Vagina (tissue), 2 donors: ENCODE results near the gene NSUN2. TPM values are rescaled to one million over a fixed set of nuclear protein-coding genes. Genes with fewer than 3 reads are reported as not detected.

Experiments used
- DNase-seq, 2 donors: peaks; one replicate each; pipeline ENCODE4 v3.0.0-alpha.2; 2017; ENCODE audit errors: extremely low spot score in 2 of 2
- H3K27ac ChIP-seq: fragments of 200-600 bp; sonication (generic); one replicate; pipeline ENCODE4 v1.5.1; 2019
- H3K27me3 ChIP-seq: fragments of 200-600 bp; sonication (generic); one replicate; pipeline ENCODE4 v1.5.1; 2019
- H3K36me3 ChIP-seq, 2 donors: fragments of 200-600 bp; sonication (generic); one replicate each; pipeline ENCODE4 v1.5.1; 2017 to 2019
- H3K4me1 ChIP-seq: fragments of 200-600 bp; sonication (generic); one replicate; pipeline ENCODE4 v1.5.1; 2019
- H3K4me3 ChIP-seq, 2 donors: fragments of 200-600 bp; sonication (generic); 1 replicate in 1 of 2; 2 replicates in 1 of 2; pipeline ENCODE4 v1.5.1; 2016 to 2019
- H3K9me3 ChIP-seq: fragments of 200-600 bp; sonication (generic); one replicate; pipeline ENCODE4 v1.5.1; 2019
- CTCF ChIP-seq, 3 experiments: fragments of 450-650 bp in 2 of 3; fragments of 200-600 bp in 1 of 3; sonication (generic) in 1 of 3; IDR thresholded peaks; one replicate each; pipeline ENCODE4 v1.5.1; 2017 to 2019; ENCODE audit warnings: antibody characterized with exemption in 3 of 3, mild to moderate bottlenecking in 2 of 3, moderate library complexity in 2 of 3
- POLR2A ChIP-seq, 2 donors: fragments of 450-650 bp; IDR thresholded peaks; one replicate each; pipeline ENCODE4 v1.6.1; 2017; ENCODE audit warnings: antibody characterized with exemption in 2 of 2, mild to moderate bottlenecking in 2 of 2, moderate library complexity in 2 of 2
- POLR2AphosphoS5 ChIP-seq, 2 donors: sonication (generic); formaldehyde crosslinking; IDR thresholded peaks; one replicate each; pipeline ENCODE4 v1.9.0; 2017; ENCODE audit warnings: antibody characterized with exemption in 2 of 2, mild to moderate bottlenecking in 2 of 2, low read depth in 1 of 2; ENCODE audit not compliant: insufficient read depth in 1 of 2
- intact Hi-C: fragments of 100-400 bp; cut with DNase I; formaldehyde crosslinking; loops from one replicate; pipeline ENCODE4 v1.15.1; 2023
- total RNA-seq: library from RNA; depleted of rRNA; stranded (reverse); fragments of >200 nt; gene quantifications from one replicate; pipeline ENCODE4 v1.2.3, GENCODE V29; 2016

NSUN2 gene
- total RNA-seq, 1 donor from 2014 or later, result 43.2 TPM

GRCh38 chr5:6578676-6579343 lies 54.0 kb downstream of the NSUN2 start:
- no peaks in the 10 kb centered on the region for H3K36me3 ChIP-seq
- no peaks in the 10 kb centered on the region for H3K9me3 ChIP-seq
- no peaks in the 10 kb centered on the region for H3K27me3 ChIP-seq
- DNase-seq, result peak in 1 of 2 donors; percentile 47
- intact Hi-C loops, result no loop called here
- H3K4me1 ChIP-seq, result peaks cover 15% of the 10 kb centered on the region
- no peak overlapping the region for H3K4me3 ChIP-seq
- H3K27ac ChIP-seq, result no peak overlapping the region
- no peak for TF ChIP-seq CTCF (IDR thresholded peaks at IDR 0.05)
- no peak for TF ChIP-seq POLR2AphosphoS5 (IDR thresholded peaks at IDR 0.05; ENCODE audit: insufficient read depth in 1 of 2, low read depth in 1 of 2)

- TF ChIP-seq POLR2A (IDR thresholded peaks at IDR 0.05) (no peak), CTCF (IDR thresholded peaks at IDR 0.05) (peak in 2 of 3 experiments; percentile 38 to 43)
Observed at GRCh38 chr5:6576861-6577501, 55.9 kb downstream of the NSUN2 start.

GRCh38 chr5:6574537-6575245 lies 58.2 kb downstream of the NSUN2 start:
- no peak overlapping the region for H3K27ac ChIP-seq
- no peaks in the 10 kb centered on the region for H3K36me3 ChIP-seq
- no peak overlapping the region for H3K4me3 ChIP-seq
- intact Hi-C loops, result no loop called here
- no peaks in the 10 kb centered on the region for H3K4me1 ChIP-seq
- peak; percentile 58 to 81 for DNase-seq
- no peak for TF ChIP-seq POLR2A (IDR thresholded peaks at IDR 0.05)
- no peak for TF ChIP-seq POLR2AphosphoS5 (IDR thresholded peaks at IDR 0.05; ENCODE audit: insufficient read depth in 1 of 2, low read depth in 1 of 2)
- no peak for TF ChIP-seq CTCF (IDR thresholded peaks at IDR 0.05)
- H3K27me3 ChIP-seq, result no peaks in the 10 kb centered on the region
- H3K9me3 ChIP-seq, result no peaks in the 10 kb centered on the region

More at GRCh38 chr5:6576861-6577501, 55.9 kb downstream of the NSUN2 start:
- intact Hi-C loops, result no loop called here
- no peak overlapping the region for H3K27ac ChIP-seq
- H3K9me3 ChIP-seq, result no peaks in the 10 kb centered on the region
- H3K4me3 ChIP-seq, result no peak overlapping the region
- peak in 1 of 2 donors; percentile 69 for DNase-seq
- H3K36me3 ChIP-seq, result no peaks in the 10 kb centered on the region
- no peaks in the 10 kb centered on the region for H3K4me1 ChIP-seq
- no peaks in the 10 kb centered on the region for H3K27me3 ChIP-seq

GRCh38 chr5:6574111-6574510 lies 58.7 kb downstream of the NSUN2 start:
- DNase-seq, result no peak
- Histone ChIP-seq H3K27ac (no peak overlapping the region), H3K4me3 (no peak overlapping the region), H3K36me3 (no peaks in the 10 kb centered on the region), H3K9me3 (no peaks in the 10 kb centered on the region), H3K27me3 (no peaks in the 10 kb centered on the region), H3K4me1 (no peaks in the 10 kb centered on the region)
- TF ChIP-seq CTCF (IDR thresholded peaks at IDR 0.05) (no peak), POLR2A (IDR thresholded peaks at IDR 0.05) (no peak), POLR2AphosphoS5 (IDR thresholded peaks at IDR 0.05; ENCODE audit: insufficient read depth in 1 of 2, low read depth in 1 of 2) (no peak)
- intact Hi-C loops, result no loop called here
